Psoas muscle (tissue), 8 donors: ENCODE results near the gene RAPGEF6. TPM values are rescaled to one million over a fixed set of nuclear protein-coding genes. Genes with fewer than 3 reads are reported as not detected.

Experiments used
- ATAC-seq, 4 donors: fragments of 200-7000 bp; cut with Tn5 transposase; one replicate each; pipeline ENCODE4 v1.9.1; 2020; ENCODE audit warnings: moderate library complexity in 3 of 4, mild to moderate bottlenecking in 2 of 4
- DNase-seq, 2 donors: peaks; one replicate each; pipeline ENCODE4 v3.0.0-alpha.2; 2020
- H3K27ac ChIP-seq: fragments of 200-600 bp; one replicate; pipeline ENCODE4 v1.8.0; 2022
- H3K27me3 ChIP-seq, 3 donors: fragments of 200-600 bp in 1 of 3; one replicate each; pipeline versions ENCODE4 v1.6.1 to v1.8.0; 2013 to 2022; ENCODE audit warnings: low read length in 2 of 3, mild to moderate bottlenecking in 2 of 3, moderate library complexity in 1 of 3; ENCODE audit not compliant: insufficient read depth in 3 of 3
- H3K36me3 ChIP-seq, 2 donors: fragments of 200-600 bp in 1 of 2; one replicate each; pipeline versions ENCODE4 v1.6.1 to v1.8.0; 2013 to 2022; ENCODE audit warnings: low read depth in 1 of 2, mild to moderate bottlenecking in 1 of 2, moderate library complexity in 1 of 2; ENCODE audit not compliant: insufficient read depth in 1 of 2
- H3K4me1 ChIP-seq: fragments of 200-600 bp; one replicate; pipeline ENCODE4 v1.8.0; 2022
- H3K4me3 ChIP-seq: fragments of 200-600 bp; one replicate; pipeline ENCODE4 v1.8.0; 2022; ENCODE audit warnings: mild to moderate bottlenecking
- H3K9me3 ChIP-seq: fragments of 200-600 bp; one replicate; pipeline ENCODE4 v1.8.0; 2022
- CTCF ChIP-seq: fragments of 200-600 bp; IDR thresholded peaks from one replicate; pipeline ENCODE4 v1.8.0; 2022; ENCODE audit warnings: antibody characterized with exemption
- WGBS, 3 donors: extraction: QIAGEN DNeasy Blood & Tissue Kit; methylation state at CpG; one replicate each; pipeline versions ENCODE4 v1.1.6 to v1.1.7; 2013; 5-methylcytosine and 5-hydroxymethylcytosine counted together
- intact Hi-C, 2 donors: fragments of 100-400 bp; cut with DNase I; formaldehyde crosslinking; loops; one replicate each; pipeline versions ENCODE4 v1.11.0 to v1.14.2; 2022
- polyA plus RNA-seq, 3 donors: library from polyadenylated mRNA; stranded (reverse); fragments of 200-250 nt; gene quantifications; one replicate each; pipeline ENCODE4 v1.2.3, GENCODE V29; 2013
- total RNA-seq, 4 donors: library from RNA; stranded (reverse); fragmentation: NEBNext Ultra II Directional in 2 of 4; extraction: Animal tissue kit (Norgen Biotek cat#: 25700) in 2 of 4; gene quantifications; one replicate each; pipeline versions ENCODE4 v1.2.1 to v1.2.4, GENCODE V29; 2021 to 2023
- donor health status: healthy with polysubstance abuse.
- donor health status: DM: no; HTN: no; CAD: no; lungs with moderate emphysema.
- donor health status: Bipolar disorder and iron deficiency.
- donor health status: healthy.
- donor health status: DM: yes; HTN: yes; CAD: no.
- donor health status: DM: no; HTN: no; CAD: no.
- donor health status: DM: no; HTN: no; CAD: no.
- donor health status: DM: yes; HTN: yes; CAD: no.

Gene RAPGEF6
- total and polyA plus RNA-seq, 7 donors: 1.7 to 14.1 (median 6.9) TPM

- intact Hi-C loops: no loop called here
- Histone ChIP-seq H3K27me3 (no peaks in the 10 kb centered on the region), H3K27ac (no peak overlapping the region), H3K9me3 (no peaks in the 10 kb centered on the region), H3K4me1 (peaks cover 7% of the 10 kb centered on the region), H3K36me3 (no peaks in the 10 kb centered on the region), H3K4me3 (no peak overlapping the region)
- ATAC-seq (no peak), DNase-seq (no peak)
- WGBS, 3 donors: 88 to 91% (median 88%) methylated on average over 8 of the region's 8 CpGs
- TF ChIP-seq CTCF: no peak
These were observed 71.4 kb downstream of the RAPGEF6 start for GRCh38 chr5:131563434-131564228.

- no peak for ATAC-seq
- Histone ChIP-seq H3K36me3 (no peaks in the 10 kb centered on the region), H3K4me1 (peaks cover 5% of the 10 kb centered on the region), H3K27me3 (no peaks in the 10 kb centered on the region), H3K27ac (no peak overlapping the region), H3K9me3 (no peaks in the 10 kb centered on the region), H3K4me3 (no peak overlapping the region)
- no peak for DNase-seq
- intact Hi-C loops: no loop called here
- 59 to 74% (median 72%) methylated on average over 2 of the region's 2 CpGs for whole genome bisulfite sequencing, 3 donors
- TF ChIP-seq CTCF: no peak
These were observed 84.4 kb downstream of the RAPGEF6 start for GRCh38 chr5:131550606-131551005.

GRCh38 chr5:131548176-131548575 lies 86.9 kb downstream of the RAPGEF6 start:
- Histone ChIP-seq H3K27me3 (no peaks in the 10 kb centered on the region), H3K4me3 (no peak overlapping the region), H3K36me3 (peaks cover 0 to 9% of the 10 kb centered on the region in 2 donors), H3K27ac (no peak overlapping the region), H3K9me3 (no peaks in the 10 kb centered on the region), H3K4me1 (peaks cover 5% of the 10 kb centered on the region)
- WGBS, 3 donors: 76 to 90% (median 89%) methylated on average over 2 of the region's 2 CpGs
- intact Hi-C loops: no loop called here
- DNase-seq (no peak), ATAC-seq (no peak)
- TF ChIP-seq CTCF: no peak

GRCh38 chr5:131545845-131546244 lies 89.2 kb downstream of the RAPGEF6 start:
- Histone ChIP-seq H3K4me1 (peaks cover 2% of the 10 kb centered on the region), H3K9me3 (no peaks in the 10 kb centered on the region), H3K36me3 (peaks cover 0 to 9% of the 10 kb centered on the region in 2 donors), H3K4me3 (no peak overlapping the region), H3K27ac (no peak overlapping the region), H3K27me3 (no peaks in the 10 kb centered on the region)
- TF ChIP-seq CTCF: no peak
- DNase-seq (no peak), ATAC-seq (no peak)
- intact Hi-C loops: no loop called here
- WGBS, 3 donors: 83 to 93% (median 92%) methylated on average over 1 of the region's 1 CpG

GRCh38 chr5:131542723-131543122 lies 92.3 kb downstream of the RAPGEF6 start:
- no peak for ATAC-seq
- Histone ChIP-seq H3K27ac (no peak overlapping the region), H3K27me3 (no peaks in the 10 kb centered on the region), H3K36me3 (peaks cover 0 to 9% of the 10 kb centered on the region in 2 donors), H3K9me3 (no peaks in the 10 kb centered on the region), H3K4me3 (no peak overlapping the region), H3K4me1 (no peaks in the 10 kb centered on the region)
- 95 to 100% (median 100%) methylated on average over 1 of the region's 1 CpG for WGBS, 3 donors
- no peak for TF ChIP-seq CTCF
- intact Hi-C loops: no loop called here
- no peak for DNase-seq
